Heart right ventricle (tissue), 16 donors: ENCODE results near the gene SMIM31. TPM values are rescaled to one million over a fixed set of nuclear protein-coding genes. Genes with fewer than 3 reads are reported as not detected.

ENCODE experiments used
- ATAC-seq, 8 donors: fragments of 200-7000 bp; cut with Tn5 transposase; one replicate each; pipeline ENCODE4 v1.9.1; 2020; ENCODE audit warnings: mild to moderate bottlenecking in 8 of 8, moderate library complexity in 8 of 8, moderate number of reproducible peaks in 1 of 8
- DNase-seq, 2 donors: peaks; one replicate each; pipeline ENCODE4 v3.0.0-alpha.2; 2020
- H3K27ac ChIP-seq, 10 donors: fragments of 200-600 bp; sonication (generic) in 2 of 10; one replicate each; pipeline versions ENCODE4 v1.5.0 to v1.8.0; 2020 to 2022; ENCODE audit warnings: mild to moderate bottlenecking in 3 of 10
- H3K27me3 ChIP-seq, 7 donors: fragments of 200-600 bp; one replicate each; pipeline ENCODE4 v1.8.0; 2021 to 2022; ENCODE audit warnings: mild to moderate bottlenecking in 2 of 7
- H3K36me3 ChIP-seq, 9 donors: fragments of 200-600 bp; sonication (generic) in 1 of 9; one replicate each; pipeline versions ENCODE4 v1.5.0 to v1.8.0; 2020 to 2022; ENCODE audit warnings: mild to moderate bottlenecking in 2 of 9
- H3K4me1 ChIP-seq, 9 donors: fragments of 200-600 bp; sonication (generic) in 1 of 9; one replicate each; pipeline versions ENCODE4 v1.5.0 to v1.8.0; 2020 to 2022; ENCODE audit warnings: mild to moderate bottlenecking in 4 of 9
- H3K4me3 ChIP-seq, 10 donors: fragments of 200-600 bp; sonication (generic) in 2 of 10; one replicate each; pipeline versions ENCODE4 v1.5.0 to v1.8.0; 2020 to 2022; ENCODE audit warnings: mild to moderate bottlenecking in 7 of 10, moderate library complexity in 2 of 10
- H3K9me3 ChIP-seq, 11 donors: fragments of 200-600 bp in 10 of 11; sonication (generic) in 2 of 11; one replicate each; pipeline versions ENCODE4 v1.5.0 to v1.8.0; 2013 to 2022; ENCODE audit warnings: mild to moderate bottlenecking in 2 of 11, control low read depth in 1 of 11, moderate library complexity in 1 of 11
- WGBS, 2 donors: extraction: QIAGEN DNeasy Blood & Tissue Kit; methylation state at CpG; one replicate each; pipeline ENCODE4 v1.1.7; 2013; ENCODE audit warnings: inconsistent platforms in 1 of 2; 5-methylcytosine and 5-hydroxymethylcytosine counted together
- intact Hi-C, 10 donors: fragments of 100-400 bp; cut with DNase I; formaldehyde crosslinking; loops; one replicate each; pipeline versions ENCODE4 v1.11.1 to v1.14.2; 2022
- polyA plus RNA-seq, 2 donors: library from polyadenylated mRNA; stranded (reverse); fragments of 200-250 nt; gene quantifications; one replicate each; pipeline ENCODE4 v1.2.3, GENCODE V29; 2013
- total RNA-seq, 10 donors: library from RNA; stranded (reverse); fragmentation: NEBNext Ultra II Directional in 3 of 10; extraction: Animal tissue kit (Norgen Biotek cat#: 25700) in 3 of 10; gene quantifications; one replicate each; pipeline versions ENCODE4 v1.2.1 to v1.2.4, GENCODE V29; 2021 to 2023
- TF ChIP-seq, protein P1 (sequence below), 9 donors: fragments of 200-600 bp; sonication (generic) in 2 of 9; IDR thresholded peaks; one replicate each; pipeline versions ENCODE4 v1.5.0 to v1.8.0; 2021 to 2022; ENCODE audit warnings: antibody characterized with exemption in 9 of 9, mild to moderate bottlenecking in 5 of 9, moderate library complexity in 1 of 9
- donor health status: Arrhythmogenic right ventricular cardiomyopathy.
- donor health status: ischemic (EF 13 %, LVEDD 7.1; RV severe dilation, severe dysfunction).
- donor health status: healthy with polysubstance abuse.
- donor health status: DM: no; HTN: yes; CAD: no.
- donor health status: DM: no; HTN: no; CAD: no.
- donor health status: ischemic (EF 25% LVEDD 6.9; RV normal size, moderate dysfunction).
- donor health status: ischemic (EF 25% LVEDD 5.7; RV mildly dilated, moderate dysfunction).
- donor health status: healthy.
- donor health status: DM: yes; HTN: yes; CAD: no.
- donor health status: Ischemic cardiomyopathy.
- donor health status: ischemic (EF 35%, LVEDD 5.7; RV mildly dilated, moderate dysfunction).
- donor health status: nonischemic (EF 11% LVEDD 7.7; RV severe dilation, severe dysfunction).
- donor health status: DM: yes; HTN: yes; CAD: no.
- donor health status: PGD.
- donor health status: ischemic (EF 29% LVEDD 5.4; RV normal size, mild dysfunction).
- donor health status: nonischemic (EF 23%, LVEDD 6.1; RV moderate dilation, normal function).

SMIM31 gene
- total and polyA plus RNA-seq, 12 donors = not detected

DNA sequence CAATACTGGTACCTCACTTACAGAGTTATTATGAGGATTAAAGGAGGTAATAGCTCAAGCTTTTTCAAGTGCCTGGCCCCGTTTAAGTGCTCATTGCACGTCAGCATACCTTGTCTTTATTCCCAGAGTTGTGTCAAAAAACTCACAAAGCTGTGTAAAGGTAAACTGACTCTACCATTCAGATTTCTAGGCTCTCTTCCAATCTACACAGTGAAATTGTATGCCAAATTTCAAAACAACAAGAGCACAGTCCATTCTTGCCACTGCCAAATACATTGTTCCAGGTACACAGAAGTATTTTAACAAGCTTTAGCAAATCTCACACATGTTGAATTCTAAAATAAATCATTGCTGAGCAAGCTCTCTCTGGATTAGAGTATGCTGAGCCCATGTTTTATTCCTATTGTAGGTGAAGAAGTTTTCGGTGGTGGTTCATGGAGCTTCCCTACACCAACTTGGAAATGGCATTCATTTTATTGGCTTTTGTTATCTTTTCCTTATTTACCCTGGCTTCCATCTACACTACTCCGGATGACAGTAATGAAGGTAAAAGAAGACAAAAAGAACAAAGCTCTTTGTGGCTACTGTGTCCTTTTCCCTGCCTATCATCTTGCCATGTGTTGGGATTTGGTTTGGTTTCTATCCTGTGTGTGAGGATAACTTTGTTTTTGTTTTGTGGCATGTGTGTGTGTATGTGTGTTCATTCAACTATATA is 16.2 kb downstream of the SMIM31 start:
- intact Hi-C loops = loop anchor here in 5 of 10 donors (10.0 kb wide), 1 partner anchor 325 kb away; no protein-coding TSS in a partner anchor
- no peaks in the 10 kb centered on the region for H3K36me3 ChIP-seq
- H3K4me1 ChIP-seq = no peaks in the 10 kb centered on the region
- H3K27me3 ChIP-seq = peaks cover 0 to 16% (median 6%) of the 10 kb centered on the region in 7 donors
- WGBS, 2 donors = 68 to 71% methylated on average over 4 of the region's 4 CpGs
- no peaks in the 10 kb centered on the region for H3K9me3 ChIP-seq
- DNase-seq = no peak
- TF ChIP-seq, protein P1, sequence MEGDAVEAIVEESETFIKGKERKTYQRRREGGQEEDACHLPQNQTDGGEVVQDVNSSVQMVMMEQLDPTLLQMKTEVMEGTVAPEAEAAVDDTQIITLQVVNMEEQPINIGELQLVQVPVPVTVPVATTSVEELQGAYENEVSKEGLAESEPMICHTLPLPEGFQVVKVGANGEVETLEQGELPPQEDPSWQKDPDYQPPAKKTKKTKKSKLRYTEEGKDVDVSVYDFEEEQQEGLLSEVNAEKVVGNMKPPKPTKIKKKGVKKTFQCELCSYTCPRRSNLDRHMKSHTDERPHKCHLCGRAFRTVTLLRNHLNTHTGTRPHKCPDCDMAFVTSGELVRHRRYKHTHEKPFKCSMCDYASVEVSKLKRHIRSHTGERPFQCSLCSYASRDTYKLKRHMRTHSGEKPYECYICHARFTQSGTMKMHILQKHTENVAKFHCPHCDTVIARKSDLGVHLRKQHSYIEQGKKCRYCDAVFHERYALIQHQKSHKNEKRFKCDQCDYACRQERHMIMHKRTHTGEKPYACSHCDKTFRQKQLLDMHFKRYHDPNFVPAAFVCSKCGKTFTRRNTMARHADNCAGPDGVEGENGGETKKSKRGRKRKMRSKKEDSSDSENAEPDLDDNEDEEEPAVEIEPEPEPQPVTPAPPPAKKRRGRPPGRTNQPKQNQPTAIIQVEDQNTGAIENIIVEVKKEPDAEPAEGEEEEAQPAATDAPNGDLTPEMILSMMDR (IDR thresholded peaks at IDR 0.05) = no peak
- no peak for ATAC-seq
- H3K27ac ChIP-seq = no peak overlapping the region
- no peak overlapping the region for H3K4me3 ChIP-seq

DNA sequence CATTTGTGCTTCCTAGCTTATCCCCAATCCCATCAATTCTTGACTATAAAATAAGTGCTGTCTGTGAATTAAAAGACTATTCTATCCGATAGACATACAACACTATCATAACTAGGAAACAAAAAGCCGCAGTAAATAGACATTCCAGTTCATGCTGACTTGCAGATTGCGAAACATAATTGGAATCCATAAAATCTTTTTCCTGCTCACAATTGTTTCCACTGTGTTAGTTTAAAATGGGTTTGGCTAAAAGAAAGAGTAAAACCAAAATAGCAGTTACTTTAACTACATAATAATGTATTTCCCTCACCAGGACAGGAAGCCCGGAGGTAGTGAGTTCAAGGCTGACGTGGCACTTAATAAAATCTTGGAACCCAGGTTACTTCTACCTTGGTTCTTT is 17.2 kb downstream of the SMIM31 start:
- H3K27ac ChIP-seq = no peak overlapping the region
- TF ChIP-seq, protein P1 (IDR thresholded peaks at IDR 0.05) = no peak
- no peak overlapping the region for H3K4me3 ChIP-seq
- no peak for DNase-seq
- H3K36me3 ChIP-seq = no peaks in the 10 kb centered on the region
- no peak for ATAC-seq
- WGBS, 2 donors = 72 to 87% methylated on average over 5 of the region's 5 CpGs
- H3K4me1 ChIP-seq = no peaks in the 10 kb centered on the region
- peaks cover 0 to 15% (median 6%) of the 10 kb centered on the region in 7 donors for H3K27me3 ChIP-seq
- intact Hi-C loops = loop anchor here in 5 of 10 donors (10.0 kb wide), 1 partner anchor 324 kb away; no protein-coding TSS in a partner anchor
- H3K9me3 ChIP-seq = no peaks in the 10 kb centered on the region

DNA sequence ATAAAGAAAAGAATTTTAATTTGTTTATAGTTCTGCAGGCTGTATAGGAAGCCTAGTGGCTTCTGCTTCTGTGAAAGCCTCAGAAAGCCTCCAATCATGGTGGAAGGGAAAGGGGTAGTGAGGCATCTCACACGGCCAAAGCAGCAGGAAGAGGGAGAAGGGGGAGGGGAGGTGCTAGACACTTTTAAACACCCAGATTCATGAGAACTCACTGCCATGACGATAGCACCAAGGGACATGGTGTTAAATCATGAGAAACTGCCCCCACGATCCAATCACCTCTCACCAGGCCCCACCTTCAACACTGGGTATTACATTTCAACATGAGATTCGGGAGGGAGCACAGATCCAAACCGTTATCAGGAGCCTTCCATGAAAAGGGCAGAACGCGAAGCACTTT is 18.1 kb downstream of the SMIM31 start:
- WGBS, 2 donors = 72% methylated on average over 7 of the region's 7 CpGs
- DNase-seq = no peak
- Histone ChIP-seq H3K4me1 (no peaks in the 10 kb centered on the region), H3K36me3 (no peaks in the 10 kb centered on the region), H3K27ac (no peak overlapping the region), H3K9me3 (no peaks in the 10 kb centered on the region), H3K4me3 (no peak overlapping the region), H3K27me3 (peaks cover 0 to 8% (median 4%) of the 10 kb centered on the region in 7 donors)
- intact Hi-C loops = loop anchor here in 5 of 10 donors (10.0 kb wide), 1 partner anchor 323 kb away; no protein-coding TSS in a partner anchor
- TF ChIP-seq, protein P1 (IDR thresholded peaks at IDR 0.05) = no peak
- ATAC-seq = no peak

DNA sequence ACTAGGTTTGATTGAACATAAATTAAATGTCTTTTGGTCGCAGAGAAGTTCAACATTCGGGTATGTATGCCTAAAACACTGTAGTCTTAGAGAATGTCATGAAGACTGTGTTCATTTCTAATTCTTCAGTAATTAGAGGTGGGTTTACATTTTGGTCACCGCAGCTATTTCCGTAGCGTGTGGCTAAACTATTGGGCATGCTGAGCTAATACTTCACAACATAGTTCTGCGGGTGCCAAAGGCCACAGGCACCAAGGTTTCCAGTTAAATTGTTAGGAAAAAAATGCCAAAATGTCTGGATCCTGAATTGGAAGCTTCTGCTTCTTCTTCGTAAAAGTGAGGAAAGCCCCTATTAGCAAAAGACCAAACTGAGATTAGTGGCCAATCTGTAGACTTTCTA is 25.1 kb downstream of the SMIM31 start:
- ATAC-seq = no peak
- H3K4me3 ChIP-seq = no peak overlapping the region
- intact Hi-C loops = loop anchor here in 6 of 10 donors (5.0 to 10.0 kb wide), 2 partner anchors 316 to 318 kb away; no protein-coding TSS in a partner anchor
- 86 to 89% methylated on average over 7 of the region's 7 CpGs for WGBS, 2 donors
- no peaks in the 10 kb centered on the region for H3K9me3 ChIP-seq
- H3K36me3 ChIP-seq = no peaks in the 10 kb centered on the region
- no peak for DNase-seq
- H3K4me1 ChIP-seq = no peaks in the 10 kb centered on the region
- H3K27me3 ChIP-seq = no peaks in the 10 kb centered on the region
- TF ChIP-seq, protein P1 (IDR thresholded peaks at IDR 0.05) = no peak
- no peak overlapping the region for H3K27ac ChIP-seq
